ENCODE results near the gene ZNF184. TPM values are rescaled to one million over a fixed set of nuclear protein-coding genes. Genes with fewer than 3 reads are reported as not detected.

The ZNF184 gene
- total and polyA plus RNA-seq, 9 of the 15 experiments (the other 6 are each of a cell fraction or from before 2014, with no cell fraction given): 7.6 to 22.2 (median 12.8) TPM

DNA sequence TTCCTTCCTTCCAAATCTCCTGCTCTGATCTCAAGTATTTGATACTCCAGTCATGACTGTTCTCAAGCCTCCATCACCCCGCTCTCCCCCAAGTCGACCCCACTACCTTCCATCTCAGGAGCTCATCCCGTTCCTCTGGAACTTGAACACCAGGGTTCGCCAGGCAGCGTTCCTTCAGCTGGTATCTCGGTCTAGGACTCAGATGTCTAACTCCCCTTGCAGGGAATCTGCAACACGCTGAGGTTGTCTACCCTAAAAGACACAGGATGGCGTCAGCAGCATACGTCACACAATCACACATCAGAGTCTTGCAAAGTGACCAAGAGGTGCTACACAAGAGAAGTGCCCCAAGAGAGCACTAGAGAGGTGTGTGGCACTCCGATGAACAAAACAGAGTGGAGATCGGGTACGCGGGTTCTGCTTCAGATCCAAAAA is 706 bp downstream of the ZNF184 start (continued):
- no peak for TF ChIP-seq XRCC5 (IDR thresholded peaks at IDR 0.05; ENCODE audit: low read depth, low read length)
- TF ChIP-seq FOXM1 (IDR thresholded peaks at IDR 0.05; ENCODE audit: low read depth): no peak
- TF ChIP-seq FOXM1 (CRISPR knock-in tag; IDR thresholded peaks at IDR 0.05; ENCODE audit: low read depth): no peak
- TF ChIP-seq MEF2A (IDR thresholded peaks at IDR 0.05; ENCODE audit: control insufficient read depth, low read depth, low read length): no peak
- no peak for TF ChIP-seq KAT8 (IDR thresholded peaks at IDR 0.05; ENCODE audit: low read depth)
- TF ChIP-seq ZNF644 (tag; IDR thresholded peaks at IDR 0.05; ENCODE audit: low read depth): 0 out of 2 replicates have a peak, but pooled peaks have one; percentile 15
- TF ChIP-seq BRCA1 (IDR thresholded peaks at IDR 0.05): no peak
- TF ChIP-seq BRCA1 (CRISPR knock-in tag; IDR thresholded peaks at IDR 0.05): no peak
- TF ChIP-seq, protein P1, sequence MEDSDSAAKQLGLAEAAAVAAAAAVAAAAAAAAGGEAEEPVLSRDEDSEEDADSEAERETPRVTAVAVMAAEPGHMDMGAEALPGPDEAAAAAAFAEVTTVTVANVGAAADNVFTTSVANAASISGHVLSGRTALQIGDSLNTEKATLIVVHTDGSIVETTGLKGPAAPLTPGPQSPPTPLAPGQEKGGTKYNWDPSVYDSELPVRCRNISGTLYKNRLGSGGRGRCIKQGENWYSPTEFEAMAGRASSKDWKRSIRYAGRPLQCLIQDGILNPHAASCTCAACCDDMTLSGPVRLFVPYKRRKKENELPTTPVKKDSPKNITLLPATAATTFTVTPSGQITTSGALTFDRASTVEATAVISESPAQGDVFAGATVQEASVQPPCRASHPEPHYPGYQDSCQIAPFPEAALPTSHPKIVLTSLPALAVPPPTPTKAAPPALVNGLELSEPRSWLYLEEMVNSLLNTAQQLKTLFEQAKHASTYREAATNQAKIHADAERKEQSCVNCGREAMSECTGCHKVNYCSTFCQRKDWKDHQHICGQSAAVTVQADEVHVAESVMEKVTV (CRISPR knock-in tag; IDR thresholded peaks at IDR 0.05): no peak
- TF ChIP-seq RBM14 (IDR thresholded peaks at IDR 0.05; ENCODE audit: borderline replicate concordance, insufficient read depth, low read depth, low read length): no peak
- TF ChIP-seq ZEB2 (IDR thresholded peaks at IDR 0.05): peak; percentile 84; the same call in 1 of the 2 replicates
- TF ChIP-seq, protein P2, sequence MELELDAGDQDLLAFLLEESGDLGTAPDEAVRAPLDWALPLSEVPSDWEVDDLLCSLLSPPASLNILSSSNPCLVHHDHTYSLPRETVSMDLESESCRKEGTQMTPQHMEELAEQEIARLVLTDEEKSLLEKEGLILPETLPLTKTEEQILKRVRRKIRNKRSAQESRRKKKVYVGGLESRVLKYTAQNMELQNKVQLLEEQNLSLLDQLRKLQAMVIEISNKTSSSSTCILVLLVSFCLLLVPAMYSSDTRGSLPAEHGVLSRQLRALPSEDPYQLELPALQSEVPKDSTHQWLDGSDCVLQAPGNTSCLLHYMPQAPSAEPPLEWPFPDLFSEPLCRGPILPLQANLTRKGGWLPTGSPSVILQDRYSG (tag; conservative IDR thresholded peaks at IDR 0.05; ENCODE audit: low read depth): no peak
- TF ChIP-seq, protein P3, sequence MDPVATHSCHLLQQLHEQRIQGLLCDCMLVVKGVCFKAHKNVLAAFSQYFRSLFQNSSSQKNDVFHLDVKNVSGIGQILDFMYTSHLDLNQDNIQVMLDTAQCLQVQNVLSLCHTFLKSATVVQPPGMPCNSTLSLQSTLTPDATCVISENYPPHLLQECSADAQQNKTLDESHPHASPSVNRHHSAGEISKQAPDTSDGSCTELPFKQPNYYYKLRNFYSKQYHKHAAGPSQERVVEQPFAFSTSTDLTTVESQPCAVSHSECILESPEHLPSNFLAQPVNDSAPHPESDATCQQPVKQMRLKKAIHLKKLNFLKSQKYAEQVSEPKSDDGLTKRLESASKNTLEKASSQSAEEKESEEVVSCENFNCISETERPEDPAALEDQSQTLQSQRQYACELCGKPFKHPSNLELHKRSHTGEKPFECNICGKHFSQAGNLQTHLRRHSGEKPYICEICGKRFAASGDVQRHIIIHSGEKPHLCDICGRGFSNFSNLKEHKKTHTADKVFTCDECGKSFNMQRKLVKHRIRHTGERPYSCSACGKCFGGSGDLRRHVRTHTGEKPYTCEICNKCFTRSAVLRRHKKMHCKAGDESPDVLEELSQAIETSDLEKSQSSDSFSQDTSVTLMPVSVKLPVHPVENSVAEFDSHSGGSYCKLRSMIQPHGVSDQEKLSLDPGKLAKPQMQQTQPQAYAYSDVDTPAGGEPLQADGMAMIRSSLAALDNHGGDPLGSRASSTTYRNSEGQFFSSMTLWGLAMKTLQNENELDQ (CRISPR knock-in tag; IDR thresholded peaks at IDR 0.05; ENCODE audit: borderline replicate concordance): no peak
- no peak for TF ChIP-seq TCF7 (IDR thresholded peaks at IDR 0.05; ENCODE audit: borderline replicate concordance)
- no peak for TF ChIP-seq PTRF (tag; IDR thresholded peaks at IDR 0.05)
- TF ChIP-seq NFIC (IDR thresholded peaks at IDR 0.05): no peak
- no peak for TF ChIP-seq PHTF2 (CRISPR knock-in tag; IDR thresholded peaks at IDR 0.05)
- no peak for TF ChIP-seq ZNF133 (CRISPR knock-in tag; IDR thresholded peaks at IDR 0.05)
- no peak for TF ChIP-seq TGIF2 (CRISPR knock-in tag; IDR thresholded peaks at IDR 0.05)
- TF ChIP-seq TBP (optimal IDR thresholded peaks at IDR 0.05; ENCODE audit: low read depth, low read length): no peak
- TF ChIP-seq BCOR (IDR thresholded peaks at IDR 0.05): peak; percentile 21; the same call in 1 of the 2 replicates
- no peak for TF ChIP-seq ZNF699 (CRISPR knock-in tag; IDR thresholded peaks at IDR 0.05; ENCODE audit: insufficient replicate concordance)

Measured in K562 (cell line).